Jurkat, Clone E6-1 (cell line): Measurements from ENCODE around the gene ALDH18A1.
"Not testable (repeated sequence)": the region's sequence is repeated elsewhere in the genome, so short reads cannot be mapped to it uniquely, and the experiment has no call there.

ENCODE experiments used
- DNase-seq: peaks from one replicate; pipeline ENCODE4 v3.0.0-alpha.2; 2011; ENCODE audit warnings: low read depth, low spot score
- H3K4me3 ChIP-seq: 2 replicates; pipeline ENCODE4 v1.5.1; 2011; ENCODE audit warnings: mild to moderate bottlenecking, low read length, control low read depth, moderate library complexity

The ALDH18A1 gene

DNA sequence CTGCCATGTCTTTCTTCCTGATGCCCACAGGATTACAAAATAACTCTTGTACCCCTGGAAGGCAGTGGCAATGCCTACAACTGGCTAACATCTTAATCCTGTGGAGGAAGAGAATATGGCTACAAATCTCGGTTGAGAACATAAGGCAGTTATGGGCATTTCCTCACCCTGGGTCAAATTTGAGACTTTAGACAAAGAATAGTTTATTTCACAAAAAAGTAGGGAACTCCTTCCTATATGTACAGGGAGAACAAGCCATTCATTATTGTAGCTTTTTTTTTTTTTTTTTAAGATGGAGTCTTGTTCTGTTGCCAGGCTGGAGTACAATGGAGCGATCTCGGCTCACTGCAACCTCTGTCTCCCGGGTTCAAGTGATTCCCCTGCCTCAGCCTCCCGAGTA lies 2.6 kb downstream of the ALDH18A1 start:
- no peak overlapping the region for H3K4me3 ChIP-seq
- DNase-seq = no peak

- no peak for DNase-seq
These were observed 5.0 kb downstream of the ALDH18A1 start for GRCh38 chr10:95651346-95652060.

GRCh38 chr10:95650232-95650631 lies 6.3 kb downstream of the ALDH18A1 start:
- no peak for DNase-seq
- no peak overlapping the region for H3K4me3 ChIP-seq

More at GRCh38 chr10:95651346-95652060, 5.0 kb downstream of the ALDH18A1 start:
- no peak overlapping the region for H3K4me3 ChIP-seq

- H3K4me3 ChIP-seq = no peak overlapping the region
- DNase-seq = no peak
These were observed 8.4 kb downstream of the ALDH18A1 start for GRCh38 chr10:95648138-95648537.

- no peak overlapping the region for H3K4me3 ChIP-seq
- no peak for DNase-seq
These were observed 10.4 kb downstream of the ALDH18A1 start for GRCh38 chr10:95646160-95646559.

GRCh38 chr10:95644901-95645300 lies 11.6 kb downstream of the ALDH18A1 start:
- H3K4me3 ChIP-seq = no peak overlapping the region
- no peak for DNase-seq

GRCh38 chr10:95640891-95641315 lies 15.6 kb downstream of the ALDH18A1 start:
- H3K4me3 ChIP-seq = no peak overlapping the region
- DNase-seq = no peak

DNA sequence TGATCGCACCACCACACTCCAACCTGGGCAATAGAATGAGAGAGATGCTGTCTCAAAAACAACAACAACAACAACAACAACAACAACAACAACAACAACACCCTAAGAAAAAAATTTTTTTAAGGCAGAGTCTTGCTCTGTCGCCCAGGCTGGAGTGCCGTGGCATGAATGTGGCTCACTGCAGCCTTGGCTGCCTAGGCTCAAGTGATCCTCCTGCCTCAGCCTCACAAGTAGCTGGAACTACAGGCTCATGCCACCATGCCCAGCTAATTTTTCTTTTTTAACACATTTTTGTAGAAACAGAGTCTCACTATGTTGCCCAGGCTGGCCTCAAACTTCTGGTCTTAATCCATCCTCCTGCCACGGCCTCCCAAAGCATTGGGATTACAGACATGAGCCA lies 18.6 kb downstream of the ALDH18A1 start:
- no peak overlapping the region for H3K4me3 ChIP-seq
- no peak for DNase-seq

- DNase-seq = no peak
- no peak overlapping the region for H3K4me3 ChIP-seq
These were observed 19.4 kb downstream of the ALDH18A1 start for GRCh38 chr10:95637140-95637539.

DNA sequence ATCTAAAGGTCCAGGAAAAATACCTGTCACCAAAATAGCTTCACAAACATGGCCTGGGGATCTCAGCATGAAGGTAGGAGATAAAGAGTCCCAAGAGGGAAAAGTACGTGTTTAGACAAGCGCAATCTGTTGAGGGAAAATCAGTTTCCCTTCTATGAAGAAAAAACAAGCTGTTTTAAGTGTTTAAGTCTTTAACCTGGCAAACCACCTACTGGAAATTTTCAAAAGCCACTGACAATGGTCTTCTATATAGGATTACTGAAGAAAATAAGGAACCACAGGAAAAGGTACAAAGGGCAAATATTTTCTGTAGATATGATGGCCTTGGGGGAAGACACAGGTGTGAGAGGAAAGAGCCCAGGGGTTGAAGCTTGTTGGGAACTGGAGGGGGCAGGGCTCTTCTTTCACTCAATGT lies 21.2 kb downstream of the ALDH18A1 start:
- H3K4me3 ChIP-seq = no peak overlapping the region
- DNase-seq = no peak

DNA sequence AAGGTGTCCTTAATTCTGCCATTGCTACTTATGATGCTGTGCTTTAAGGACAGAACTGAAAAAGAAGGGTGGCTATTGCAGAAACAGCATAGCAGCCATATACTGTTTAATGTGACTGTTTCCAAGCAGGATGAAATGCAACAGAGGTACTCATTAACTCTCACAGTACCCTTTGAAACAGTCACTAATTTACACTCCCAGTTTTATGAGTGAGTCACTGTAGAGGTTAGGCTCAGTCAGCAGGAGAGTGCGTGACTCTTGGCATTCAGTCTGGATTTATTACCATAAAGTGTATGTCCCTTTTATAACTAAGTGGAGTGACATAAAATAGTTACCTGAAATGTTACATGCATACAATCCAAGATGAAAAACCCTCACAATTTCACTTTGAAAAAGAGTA lies 27.7 kb downstream of the ALDH18A1 start:
- no peak overlapping the region for H3K4me3 ChIP-seq
- DNase-seq = no peak

GRCh38 chr10:95626500-95626899 lies 30.0 kb downstream of the ALDH18A1 start:
- no peak overlapping the region for H3K4me3 ChIP-seq
- DNase-seq = no peak

DNA sequence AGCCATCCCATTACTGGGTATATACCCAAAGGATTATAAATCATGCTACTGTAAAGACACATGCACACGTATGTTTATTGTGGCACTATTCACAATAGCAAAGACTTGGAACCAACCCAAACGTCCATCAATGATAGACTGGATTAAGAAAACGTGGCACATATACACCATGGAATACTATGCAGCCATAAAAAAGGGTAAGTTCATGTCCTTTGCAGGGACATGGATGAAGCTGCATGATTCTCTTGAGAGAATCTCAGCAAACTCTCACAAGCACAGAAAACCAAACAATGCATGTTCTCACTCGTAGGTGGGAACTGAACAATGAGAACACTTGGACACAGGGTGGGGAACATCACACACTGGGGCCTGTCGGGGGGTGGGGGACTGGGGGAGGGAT lies 36.1 kb downstream of the ALDH18A1 start:
- not testable (repeated sequence) for DNase-seq, H3K4me3 ChIP-seq

DNA sequence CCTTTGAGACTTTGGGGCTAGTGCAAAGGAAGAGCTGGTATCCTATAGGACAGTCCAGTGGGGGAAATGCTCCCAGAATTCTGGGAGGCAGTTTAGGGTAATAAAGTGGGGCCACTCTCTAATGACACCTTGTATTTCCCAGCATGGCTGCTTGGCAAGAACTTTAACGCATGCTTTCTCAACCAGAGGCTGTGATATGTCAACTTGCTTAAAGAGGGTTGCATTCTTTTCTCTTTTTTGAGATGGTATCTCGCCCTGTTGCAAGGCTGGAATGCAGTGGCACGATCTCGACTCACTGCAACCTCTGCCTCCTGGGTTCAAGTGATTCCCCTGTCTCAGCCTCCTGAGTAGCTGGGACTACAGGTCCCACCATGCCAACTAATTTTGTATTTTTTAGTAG lies 38.4 kb downstream of the ALDH18A1 start:
- DNase-seq = no peak
- H3K4me3 ChIP-seq = no peak overlapping the region

DNA sequence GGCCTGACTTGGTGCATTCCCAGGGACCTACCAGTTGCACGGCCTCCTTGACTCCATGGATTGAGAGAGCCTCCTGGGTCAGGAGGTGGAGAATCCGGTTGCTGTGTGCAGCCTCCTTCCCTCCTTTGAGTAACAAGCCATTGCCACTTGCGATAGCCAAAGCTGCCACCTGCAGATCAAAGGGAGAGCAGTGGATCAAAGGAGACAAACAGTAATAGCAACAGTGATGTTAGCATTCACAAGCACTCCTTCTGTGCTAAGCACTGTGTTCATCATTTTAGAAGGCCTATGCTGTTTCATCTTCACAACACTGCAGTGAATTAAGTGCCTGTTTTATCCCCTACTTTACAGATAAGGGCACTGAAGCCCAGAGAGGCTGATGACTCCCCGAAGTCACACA lies 40.1 kb downstream of the ALDH18A1 start:
- peak; percentile 61 for DNase-seq
- no peak overlapping the region for H3K4me3 ChIP-seq

GRCh38 chr10:95613330-95613729 lies 43.2 kb downstream of the ALDH18A1 start:
- DNase-seq = no peak
- H3K4me3 ChIP-seq = no peak overlapping the region

GRCh38 chr10:95610727-95611126 lies 45.8 kb downstream of the ALDH18A1 start:
- H3K4me3 ChIP-seq = no peak overlapping the region
- DNase-seq = no peak

DNA sequence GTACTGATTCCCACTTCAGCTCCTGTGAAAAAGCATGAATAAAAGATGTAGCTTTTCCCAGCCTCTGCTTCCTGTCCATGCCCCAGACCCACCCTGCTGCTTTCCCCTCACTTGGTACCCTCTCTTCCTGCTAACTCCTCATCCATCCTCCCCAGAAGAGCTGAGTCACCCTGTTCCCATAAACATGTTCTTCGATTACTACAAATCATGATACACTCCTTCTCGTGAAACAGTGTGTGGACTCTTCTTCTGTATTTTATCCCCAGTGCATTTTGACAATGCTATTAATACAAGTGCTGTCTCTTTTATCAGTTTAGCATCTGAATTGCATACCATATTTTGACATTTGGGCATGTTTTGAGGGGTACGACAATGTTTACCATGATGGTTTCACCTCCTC lies 49.6 kb downstream of the ALDH18A1 start:
- no peak for DNase-seq
- no peak overlapping the region for H3K4me3 ChIP-seq

DNA sequence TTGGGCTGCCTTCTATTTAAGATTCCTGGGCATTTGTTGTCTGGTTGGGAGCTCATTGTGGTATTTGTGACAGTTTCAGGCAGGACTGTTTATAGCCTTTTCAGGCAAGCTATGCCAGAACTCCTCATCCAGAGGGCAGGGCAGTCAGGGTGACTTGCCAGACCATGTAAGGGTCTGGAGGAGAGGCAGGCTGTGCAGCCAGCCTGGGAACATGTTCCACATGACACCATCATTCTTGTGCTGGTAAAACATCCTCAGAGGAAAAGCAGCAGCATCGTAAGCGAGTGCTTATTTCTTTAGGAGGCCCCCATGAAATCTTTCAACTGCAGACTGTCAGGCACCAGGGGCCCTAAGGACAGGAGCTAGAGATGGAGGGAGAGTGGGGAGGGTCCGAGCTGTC lies 51.3 kb downstream of the ALDH18A1 start:
- H3K4me3 ChIP-seq = no peak overlapping the region
- no peak for DNase-seq

DNA sequence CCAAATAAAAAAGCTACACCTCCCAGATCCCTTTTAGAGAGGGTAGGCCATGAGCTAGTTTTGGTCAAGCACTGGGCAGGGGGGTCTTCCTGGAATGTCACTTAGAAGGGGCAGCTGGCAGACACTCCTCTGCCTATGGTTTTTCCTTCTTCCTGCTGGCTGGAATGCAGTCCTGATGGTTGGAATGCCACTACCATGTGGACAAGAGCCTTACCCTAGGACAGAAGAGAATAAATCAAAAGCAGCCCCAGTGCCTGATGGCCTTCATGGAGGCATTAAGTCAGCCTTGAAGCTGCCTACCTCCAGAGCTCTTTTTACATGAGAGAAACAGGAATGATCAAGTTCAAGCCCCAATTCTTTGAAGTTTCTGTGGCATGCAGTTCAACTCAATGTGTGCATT lies 51.9 kb downstream of the ALDH18A1 start:
- no peak overlapping the region for H3K4me3 ChIP-seq
- no peak for DNase-seq

GRCh38 chr10:95602382-95602781 lies 54.1 kb downstream of the ALDH18A1 start:
- DNase-seq = no peak
- no peak overlapping the region for H3K4me3 ChIP-seq
